ENCODE data around the gene COBL.

DNA sequence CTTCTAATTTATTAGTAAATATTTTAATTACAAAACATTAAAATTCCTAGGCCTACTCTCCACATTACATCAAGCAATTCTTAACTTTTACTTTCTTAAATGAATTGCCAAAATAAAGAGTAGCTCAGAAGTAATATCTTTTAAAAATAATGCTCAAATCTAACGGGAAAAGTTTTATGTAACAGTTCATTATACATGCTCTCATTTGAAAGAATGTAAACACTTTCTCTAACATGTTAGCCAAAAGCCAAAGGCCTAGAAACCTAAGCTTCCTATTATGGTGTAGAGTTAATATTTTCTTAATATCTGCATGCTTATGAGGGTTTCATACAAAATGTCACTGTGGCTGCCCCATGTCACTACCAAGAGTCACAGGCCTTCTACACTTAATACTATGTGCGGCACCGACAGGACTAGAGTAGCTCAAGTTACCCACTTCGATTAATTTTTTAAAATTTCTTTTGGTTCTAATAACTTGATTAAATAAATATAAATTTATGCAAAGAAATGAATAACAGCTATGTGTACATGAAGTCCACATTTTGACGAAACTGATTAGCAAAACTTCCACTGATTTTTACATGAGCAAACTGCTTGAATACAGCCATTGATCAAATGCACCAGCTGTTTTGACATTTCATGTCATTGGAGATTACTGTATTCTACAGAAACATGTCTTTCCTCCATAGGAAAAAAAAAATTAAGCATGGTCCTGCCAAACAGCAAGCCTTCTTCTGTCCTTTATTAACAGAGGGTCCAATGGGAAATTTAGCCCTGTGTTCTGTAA, 3.5 kb downstream of the COBL start:
- no peak for TF ChIP-seq POLR2A (IDR thresholded peaks at IDR 0.05; ENCODE audit: low read depth, low read length)
- no peak for TF ChIP-seq TAF1 (IDR thresholded peaks at IDR 0.05; ENCODE audit: low read depth, low read length)
- no peak for TF ChIP-seq POU2F2 (IDR thresholded peaks at IDR 0.05; ENCODE audit: low read depth, low read length)
- TF ChIP-seq POLR2AphosphoS5 (IDR thresholded peaks at IDR 0.05; ENCODE audit: low read depth, low read length): no peak
- no peak for TF ChIP-seq SPI1 (IDR thresholded peaks at IDR 0.05; ENCODE audit: low read depth, low read length)
